ENCODE measurements around the gene FBXL15. TPM values are rescaled to one million over a fixed set of nuclear protein-coding genes. Genes with fewer than 3 reads are reported as not detected.

Gene FBXL15
- total RNA-seq, 1 donor from 2014 or later, result 16.6 TPM

- no peak for ATAC-seq
- peaks cover 18% of the 10 kb centered on the region for H3K4me1 ChIP-seq
- H3K36me3 ChIP-seq, result no peaks in the 10 kb centered on the region
- no peaks in the 10 kb centered on the region for H3K9me3 ChIP-seq
- no peak overlapping the region for H3K4me3 ChIP-seq
- H3K27ac ChIP-seq, result no peak overlapping the region
- no peak for TF ChIP-seq CTCF (IDR thresholded peaks at IDR 0.05)
- intact Hi-C loops (cut with DNase I), result no loop called here
- peaks cover 79% of the 10 kb centered on the region for H3K27me3 ChIP-seq (ENCODE audit: low read depth)
- DNase-seq, result no peak
These were observed 5.9 kb upstream of the FBXL15 start for GRCh38 chr10:102414749-102415148.

- no peaks in the 10 kb centered on the region for H3K36me3 ChIP-seq
- H3K4me1 ChIP-seq, result peaks cover 19% of the 10 kb centered on the region
- H3K27me3 ChIP-seq (ENCODE audit: low read depth), result peaks cover 64% of the 10 kb centered on the region
- intact Hi-C loops (cut with DNase I), result no loop called here
- H3K27ac ChIP-seq, result no peak overlapping the region
- DNase-seq (no peak), ATAC-seq (no peak)
- TF ChIP-seq CTCF (IDR thresholded peaks at IDR 0.05), result no peak
- H3K9me3 ChIP-seq, result no peaks in the 10 kb centered on the region
- H3K4me3 ChIP-seq, result no peak overlapping the region
These were observed 4.4 kb upstream of the FBXL15 start for GRCh38 chr10:102416283-102416682.

GRCh38 chr10:102416695-102417094 is 3.9 kb upstream of the FBXL15 start:
- no peak overlapping the region for H3K4me3 ChIP-seq
- peaks cover 19% of the 10 kb centered on the region for H3K4me1 ChIP-seq
- intact Hi-C loops (cut with DNase I), result no loop called here
- no peaks in the 10 kb centered on the region for H3K36me3 ChIP-seq
- H3K27me3 ChIP-seq (ENCODE audit: low read depth), result peaks cover 60% of the 10 kb centered on the region
- TF ChIP-seq CTCF (IDR thresholded peaks at IDR 0.05), result no peak
- ATAC-seq, result no peak
- no peaks in the 10 kb centered on the region for H3K9me3 ChIP-seq
- no peak for DNase-seq
- H3K27ac ChIP-seq, result no peak overlapping the region

- H3K36me3 ChIP-seq, result peaks cover 8% of the 10 kb centered on the region
- H3K9me3 ChIP-seq, result no peaks in the 10 kb centered on the region
- intact Hi-C loops (cut with DNase I), result no loop called here
- peak within 1 kb of the TSS; percentile 88 for H3K4me3 ChIP-seq
- H3K27ac ChIP-seq, result no peak within 1 kb of the TSS
- H3K4me1 ChIP-seq, result peaks cover 35% of the 10 kb centered on the region
- no peak for TF ChIP-seq CTCF (IDR thresholded peaks at IDR 0.05)
- DNase-seq, result no peak
- ATAC-seq, result no peak
- H3K27me3 ChIP-seq (ENCODE audit: low read depth), result peaks cover 45% of the 10 kb centered on the region
These were observed 1.9 kb upstream of the FBXL15 start, which contains the start of gene PSD for GRCh38 chr10:102418622-102419268. Gene PSD (minus strand): TSS chr10:102418785. CDS start chr10:102417038, 1,747 bp downstream.

GRCh38 chr10:102419269-102420180 is 1.1 kb upstream of the FBXL15 start:
- DNase-seq, result no peak
- no peak for TF ChIP-seq CTCF (IDR thresholded peaks at IDR 0.05)
- Histone ChIP-seq H3K36me3 (peaks cover 16% of the 10 kb centered on the region), H3K4me1 (peaks cover 35% of the 10 kb centered on the region), H3K27me3 (ENCODE audit: low read depth) (peaks cover 38% of the 10 kb centered on the region), H3K27ac (no peak overlapping the region), H3K9me3 (no peaks in the 10 kb centered on the region), H3K4me3 (peak overlapping the region; percentile 88)
- intact Hi-C loops (cut with DNase I), result no loop called here
- ATAC-seq, result peak in 1 of 2 donors; percentile 12

All from lower lobe of right lung (tissue), 2 donors.